NCI-H146 treated with DMSO at 0.1 percent for 48 hours (cell line): ENCODE measurements around the gene SERPINB2.

Experiments used
- DNase-seq: peaks from one replicate; lab custom pipeline; 2025; ENCODE audit not compliant: unreplicated experiment; lab: John Stamatoyannopoulos, UW

Gene SERPINB2

DNA sequence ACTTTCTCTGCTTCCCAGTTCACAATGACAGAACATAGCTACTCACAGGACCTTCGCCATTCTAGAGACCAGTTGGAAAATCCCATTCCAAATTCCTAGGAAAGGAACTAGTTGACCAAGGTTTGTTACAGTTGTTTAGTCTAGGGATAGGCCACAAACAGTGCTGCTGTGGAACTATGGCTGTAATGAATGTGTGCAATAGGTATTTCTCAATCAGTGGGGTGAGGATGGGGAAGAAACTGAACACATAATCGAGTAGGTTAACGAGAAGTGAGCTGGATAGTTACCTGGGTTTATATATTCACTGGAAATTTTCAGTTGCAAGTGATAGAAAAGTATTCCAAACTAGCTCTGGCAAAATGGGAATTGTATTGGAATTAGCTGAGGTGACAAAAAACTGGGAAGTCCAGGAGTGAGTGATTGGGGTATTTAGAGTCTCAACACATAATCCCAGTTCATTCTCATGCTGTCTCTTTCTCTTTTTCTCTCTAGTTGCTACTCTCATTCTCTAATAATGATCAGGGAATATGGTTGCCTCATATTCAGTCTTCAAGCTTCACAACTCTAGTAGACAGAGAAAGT lies 43.4 kb downstream of the SERPINB2 start:
- DNase-seq: no peak

DNA sequence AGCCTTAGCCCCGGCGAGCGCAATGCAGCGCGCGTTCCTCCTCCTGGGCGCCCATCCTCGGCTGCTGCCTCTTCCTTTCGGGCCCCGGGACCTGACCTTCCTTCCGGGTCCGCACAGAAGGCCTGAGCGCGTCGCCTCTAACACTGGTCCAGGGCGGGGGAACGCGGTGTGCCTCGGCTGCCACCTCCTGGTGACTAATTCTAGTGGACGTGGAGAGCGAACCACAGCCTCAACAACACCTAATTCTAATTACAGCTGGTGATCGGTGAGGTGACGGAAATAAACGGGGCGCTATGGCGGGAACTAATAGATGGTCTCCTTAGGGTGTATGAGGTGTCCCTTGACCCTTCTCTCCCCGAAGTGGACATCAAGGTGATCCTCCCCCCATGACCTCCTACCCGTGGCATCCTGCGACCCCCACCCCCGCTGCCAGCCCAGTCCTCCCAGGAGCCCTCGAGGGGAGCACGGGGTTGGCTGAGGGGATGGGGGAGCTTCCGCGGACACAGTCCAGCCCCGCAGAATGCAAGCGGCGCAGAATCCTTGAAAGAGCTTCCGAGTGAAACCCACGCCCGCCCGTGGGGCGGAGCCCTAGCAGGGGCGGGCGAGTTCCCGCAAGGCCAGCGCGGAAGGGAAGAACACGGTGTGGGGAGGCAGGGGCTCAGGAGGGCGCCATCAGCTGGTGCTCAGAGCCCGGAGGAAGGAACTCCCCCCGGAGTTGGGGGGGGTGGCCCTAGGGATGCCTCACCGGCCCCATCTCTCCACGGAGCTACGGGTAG lies 48.8 kb downstream of the SERPINB2 start:
- DNase-seq: peak; percentile 96

DNA sequence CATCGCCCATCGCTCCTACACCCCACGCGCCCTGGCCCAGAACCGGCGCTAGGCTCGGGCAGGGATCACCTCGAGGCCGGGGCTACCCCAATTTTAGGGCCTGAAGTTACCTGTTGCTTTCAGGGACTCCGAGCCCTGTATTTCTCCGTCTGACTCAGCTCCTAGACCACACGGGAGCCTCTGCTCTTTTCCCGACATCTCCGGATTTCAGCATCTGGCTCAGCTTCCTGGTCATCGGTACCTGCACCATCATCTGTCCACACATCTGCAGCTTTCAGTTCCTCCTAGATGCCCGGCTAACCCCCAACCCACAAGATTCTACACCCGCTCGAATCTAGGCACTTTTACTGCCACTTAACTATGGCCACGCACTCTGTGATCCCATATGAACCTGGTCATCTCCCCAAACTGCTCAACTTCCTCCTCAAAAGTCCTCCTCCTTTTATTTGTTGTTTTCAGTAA lies 49.5 kb downstream of the SERPINB2 start:
- no peak for DNase-seq

DNA sequence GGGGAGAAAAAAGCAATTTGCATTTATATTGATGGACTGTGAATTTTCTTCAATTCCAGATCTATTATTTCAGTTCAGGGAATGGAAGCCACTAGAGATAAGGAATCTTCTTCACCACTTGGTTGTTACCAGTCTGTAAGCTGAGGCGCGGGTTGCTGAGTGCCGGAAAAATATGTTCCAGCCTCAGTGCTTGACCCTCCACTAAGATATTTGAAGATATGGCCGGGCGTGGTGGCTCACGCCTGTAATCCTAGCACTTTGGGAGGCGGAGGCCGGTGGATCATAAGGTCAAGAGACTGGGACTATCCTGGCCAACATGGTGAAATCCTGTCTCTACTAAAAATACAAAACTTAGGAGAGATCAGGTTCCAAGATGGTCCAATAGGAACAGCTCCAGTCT lies 52.5 kb downstream of the SERPINB2 start:
- no peak for DNase-seq

DNA sequence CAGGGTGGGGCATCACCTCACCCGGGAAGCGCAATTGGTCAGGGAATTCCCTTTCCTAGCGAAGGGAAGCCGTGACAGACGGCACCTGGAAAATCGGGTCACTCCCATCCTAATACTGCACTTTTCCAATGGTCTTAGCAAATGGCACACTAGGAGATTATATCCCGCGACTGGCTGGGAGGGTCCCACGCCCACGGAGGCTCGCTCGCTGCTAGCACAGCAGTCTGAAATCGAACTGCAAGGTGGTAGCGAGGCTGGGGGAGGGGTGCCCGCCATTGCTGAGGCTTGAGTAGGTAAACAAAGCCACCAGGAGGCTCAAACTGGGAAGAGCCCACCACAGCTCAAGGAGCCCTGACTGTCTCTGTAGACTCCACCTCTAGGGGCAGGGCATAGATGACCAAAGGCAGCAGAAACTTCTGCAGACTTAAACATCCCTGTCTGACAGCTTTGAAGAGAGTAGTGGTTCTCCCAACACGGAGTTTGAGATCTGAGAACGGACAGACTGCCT lies 53.1 kb downstream of the SERPINB2 start:
- DNase-seq: peak; percentile 24

DNA sequence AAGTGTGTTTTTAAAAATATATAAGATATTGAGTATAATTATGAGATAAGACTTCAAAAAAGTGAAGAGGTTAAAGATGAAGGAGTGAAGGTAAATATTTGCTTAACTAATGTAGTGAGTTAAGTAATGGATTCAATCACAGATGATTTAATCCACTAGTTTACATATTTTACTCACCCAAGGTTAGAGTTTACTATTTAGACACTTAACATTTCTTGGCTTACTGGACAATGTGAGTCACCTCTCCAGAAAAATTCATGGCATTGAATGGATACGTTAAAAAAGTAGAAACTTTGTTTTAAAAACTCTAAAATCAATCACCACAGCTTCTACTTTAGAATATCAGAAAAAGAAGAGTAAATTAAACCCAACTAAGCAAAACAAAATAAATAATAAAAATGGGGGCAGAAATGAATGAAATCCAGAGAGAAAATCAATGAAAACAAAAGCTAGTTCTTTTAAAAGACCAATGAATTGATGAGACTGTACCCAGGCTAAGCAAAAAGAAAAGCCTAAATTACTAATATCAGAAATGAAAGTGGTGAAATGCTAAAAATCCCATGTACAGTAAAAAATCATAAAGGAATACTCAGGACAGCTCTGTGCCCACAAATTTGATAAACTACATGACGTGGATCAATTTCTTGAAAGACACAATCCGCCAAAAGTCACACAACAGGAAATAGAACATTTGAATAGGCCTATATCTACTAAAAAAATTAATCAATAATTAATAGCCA lies 59.7 kb downstream of the SERPINB2 start:
- no peak for DNase-seq

DNA sequence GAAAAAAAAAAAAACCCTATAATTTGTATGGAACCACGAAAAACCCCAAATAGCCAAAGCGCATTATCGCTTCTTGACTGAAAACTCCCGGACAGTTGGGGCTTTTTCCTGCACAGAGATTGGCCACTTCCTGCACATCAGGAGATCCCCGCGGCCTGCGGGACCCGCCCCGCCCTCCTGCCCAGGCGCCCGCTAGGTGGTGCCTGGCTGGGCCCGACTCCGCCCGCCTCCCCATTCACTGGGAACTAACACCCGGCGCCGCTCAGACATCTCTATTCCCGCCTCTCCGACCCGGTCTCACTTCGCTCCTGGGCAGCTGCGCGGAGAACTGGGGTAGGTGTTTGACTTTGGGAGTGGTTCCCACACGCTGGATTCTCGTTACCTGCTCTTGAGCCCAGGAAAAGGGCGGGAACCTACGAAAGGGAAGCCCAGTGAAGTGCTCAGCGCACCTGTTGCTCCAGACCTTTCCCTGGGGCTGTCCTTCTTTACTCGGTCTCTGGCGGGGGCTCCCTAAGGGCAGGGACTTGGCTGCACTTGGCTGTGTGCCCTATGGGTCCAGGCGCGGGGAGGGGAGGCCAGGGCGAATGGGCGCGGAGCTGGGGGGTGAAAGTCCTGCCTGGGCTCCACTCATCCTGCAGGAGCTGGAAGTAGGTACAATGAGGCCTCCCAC lies 61.7 kb downstream of the SERPINB2 start, which contains the start of gene HMSD:
TSS of gene HMSD (plus strand) at position 234 of the 670 bp plus-strand sequence. CDS start 4,155 bp downstream, outside the sequence.
- peak; percentile 93 for DNase-seq

DNA sequence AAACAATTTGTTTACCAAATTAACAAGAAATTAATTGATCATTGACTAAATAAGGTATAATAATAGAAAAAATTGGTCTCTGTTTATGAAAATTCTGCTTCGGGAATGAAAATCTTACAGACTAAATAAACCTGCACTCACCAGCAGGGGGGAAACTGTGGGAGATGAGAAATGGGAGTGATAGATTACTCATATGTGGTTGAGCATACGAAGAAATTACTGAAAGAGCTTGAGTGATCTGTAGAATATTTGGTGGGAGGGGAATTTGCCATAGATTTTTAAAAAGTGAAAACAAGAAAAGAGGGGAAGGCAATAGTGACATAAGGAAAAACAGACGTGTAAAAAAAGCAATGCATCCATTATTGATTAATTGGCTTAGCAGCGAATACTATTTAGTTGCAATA lies 63.8 kb downstream of the SERPINB2 start:
- DNase-seq: no peak
